SK-N-SH (cell line): ENCODE data around the gene GPC5. TPM values are rescaled to one million over a fixed set of nuclear protein-coding genes. Genes with fewer than 3 reads are reported as not detected.

Source experiments
- CTCF ChIA-PET: fragments of 300-600, 350-600 bp; formaldehyde crosslinking; extraction: SDS; loops from one replicate; lab custom pipeline; 2021; lab: Yijun Ruan, JAX
- POLR2A ChIA-PET: fragments of 350-600 bp; sonication (Branson Sonifier 250); formaldehyde crosslinking; extraction: SDS; loops from one replicate; lab custom pipeline; 2020; ENCODE audit warnings: antibody characterized with exemption, inconsistent platforms; lab: Yijun Ruan, JAX
- DNase-seq: peaks from one replicate; pipeline ENCODE4 v3.0.0; 2012
- H2AFZ ChIP-seq: fragments of 200-600 bp; sonication (generic); 2 replicates; pipeline ENCODE4 v1.8.1; 2016; ENCODE audit warnings: antibody characterized with exemption, mild to moderate bottlenecking, low read depth
- H3F3A ChIP-seq: fragments of 200-600 bp; sonication (generic); replicated peaks from 2 replicates; pipeline ENCODE3; 2016; ENCODE audit warnings: antibody characterized with exemption, mild to moderate bottlenecking; ENCODE audit not compliant: insufficient read depth
- H3K27ac ChIP-seq, 2 experiments: fragments of 200-500 bp in 1 of 2; fragments of 200-600 bp in 1 of 2; sonication (Bioruptor generic) in 1 of 2; sonication (generic), shearing (Covaris generic) in 1 of 2; 2 replicates each; pipeline versions ENCODE4 v1.5.1 to v1.6.1; 2014 to 2016; ENCODE audit warnings: low read depth in 2 of 2, inconsistent platforms in 1 of 2, low read length in 1 of 2, mild to moderate bottlenecking in 1 of 2, mixed read lengths in 1 of 2
- H3K27me3 ChIP-seq: fragments of 200-600 bp; sonication (generic), shearing (Covaris generic); 2 replicates; pipeline ENCODE4 v1.6.1; 2016; ENCODE audit warnings: mixed run types; ENCODE audit not compliant: insufficient read depth
- H3K36me3 ChIP-seq, 2 experiments: fragments of 200-500 bp in 1 of 2; fragments of 200-600 bp in 1 of 2; sonication (Bioruptor generic) in 1 of 2; sonication (generic) in 1 of 2; replicated peaks in 1 of 2; 2 replicates each; pipeline versions ENCODE3 to v1.5.1; 2014 to 2016; ENCODE audit warnings: low read length in 1 of 2, mild to moderate bottlenecking in 1 of 2; ENCODE audit not compliant: insufficient read depth in 2 of 2, control insufficient read depth in 1 of 2
- H3K4me1 ChIP-seq, 2 experiments: fragments of 200-500 bp in 1 of 2; fragments of 200-600 bp in 1 of 2; sonication (Bioruptor generic) in 1 of 2; sonication (generic), shearing (Covaris generic) in 1 of 2; 2 replicates each; pipeline versions ENCODE4 v1.5.1 to v1.6.1; 2014 to 2016; ENCODE audit warnings: low read depth in 1 of 2, low read length in 1 of 2, mixed run types in 1 of 2; ENCODE audit not compliant: insufficient read depth in 2 of 2, control insufficient read depth in 1 of 2
- H3K4me2 ChIP-seq: fragments of 200-600 bp; sonication (generic), shearing (Covaris generic); 2 replicates; pipeline ENCODE4 v1.6.1; 2017; ENCODE audit warnings: mixed run types
- H3K4me3 ChIP-seq, 2 experiments: fragments of 200-500 bp in 1 of 2; fragments of 200-600 bp in 1 of 2; sonication (Bioruptor generic) in 1 of 2; sonication (generic), shearing (Covaris generic) in 1 of 2; 2 replicates each; pipeline versions ENCODE4 v1.5.1 to v1.8.1; 2014 to 2016; ENCODE audit warnings: low read depth in 2 of 2, inconsistent platforms in 1 of 2, low read length in 1 of 2, mild to moderate bottlenecking in 1 of 2, mixed read lengths in 1 of 2, moderate library complexity in 1 of 2
- H3K79me2 ChIP-seq: fragments of 200-600 bp; sonication (generic); 2 replicates; pipeline ENCODE4 v1.8.1; 2017; ENCODE audit warnings: mild to moderate bottlenecking; ENCODE audit not compliant: insufficient read depth
- H3K9ac ChIP-seq: fragments of 200-600 bp; sonication (generic); 2 replicates; pipeline ENCODE4 v1.6.1; 2017; ENCODE audit warnings: mixed run types
- H3K9me2 ChIP-seq: fragments of 200-600 bp; sonication (generic); 2 replicates; pipeline ENCODE4 v1.6.1; 2017; ENCODE audit warnings: mixed run types
- H3K9me3 ChIP-seq: fragments of 200-600 bp; sonication (generic); 2 replicates; pipeline ENCODE4 v1.6.1; 2017; ENCODE audit warnings: mixed run types, mild to moderate bottlenecking, moderate library complexity
- H4K20me1 ChIP-seq: fragments of 200-600 bp; sonication (generic); 2 replicates; pipeline ENCODE4 v1.6.1; 2017; ENCODE audit warnings: mild to moderate bottlenecking, mixed run types; ENCODE audit not compliant: insufficient read depth
- EP300 ChIP-seq, 2 experiments: IDR thresholded peaks; 2 replicates each; pipeline versions ENCODE4 v1.4.0 to v1.6.1; 2012; ENCODE audit warnings: borderline replicate concordance in 1 of 2, low read depth in 1 of 2, low read length in 1 of 2
- EZH2phosphoT487 ChIP-seq: fragments of 200-600 bp; sonication (generic); IDR thresholded peaks from 2 replicates; pipeline ENCODE4 v1.6.1; 2017; ENCODE audit warnings: low read depth, mixed run types, mild to moderate bottlenecking, antibody characterized with exemption, moderate library complexity, borderline replicate concordance
- JUND ChIP-seq: IDR thresholded peaks from 2 replicates; pipeline ENCODE4 v1.4.0; 2012
- MAX ChIP-seq: IDR thresholded peaks from 2 replicates; pipeline ENCODE4 v1.4.0; 2012; ENCODE audit warnings: low read depth
- NFIC ChIP-seq: IDR thresholded peaks from 2 replicates; pipeline ENCODE4 v1.4.0; 2012; ENCODE audit warnings: borderline replicate concordance
- NRF1 ChIP-seq: IDR thresholded peaks from 2 replicates; pipeline ENCODE4 v1.6.1; 2012; ENCODE audit warnings: low read depth, mild to moderate bottlenecking, low read length
- PBX3 ChIP-seq: IDR thresholded peaks from 2 replicates; pipeline ENCODE4; 2012
- RAD21 ChIP-seq: IDR thresholded peaks from 2 replicates; pipeline ENCODE4 v1.6.1; 2012; ENCODE audit warnings: mild to moderate bottlenecking, low read length
- REST ChIP-seq: IDR thresholded peaks from 2 replicates; pipeline ENCODE4 v1.6.1; 2012; ENCODE audit warnings: mild to moderate bottlenecking, low read depth, low read length, moderate library complexity
- RFX5 ChIP-seq: IDR thresholded peaks from 2 replicates; pipeline ENCODE4 v1.6.1; 2012; ENCODE audit warnings: mild to moderate bottlenecking, improper control_type of control experiment, low read length
- RXRA ChIP-seq: IDR thresholded peaks from 2 replicates; pipeline ENCODE4 v1.4.0; 2012; ENCODE audit warnings: low read depth, mild to moderate bottlenecking, borderline replicate concordance
- SIN3A ChIP-seq: IDR thresholded peaks from 2 replicates; pipeline ENCODE4 v1.6.1; 2012; ENCODE audit warnings: low read depth, mild to moderate bottlenecking, low read length, moderate library complexity, borderline replicate concordance
- SMC3 ChIP-seq: IDR thresholded peaks from 2 replicates; pipeline ENCODE4 v1.6.1; 2012; ENCODE audit warnings: low read depth, low read length, improper control_type of control experiment
- TAF1 ChIP-seq: IDR thresholded peaks from 2 replicates; pipeline ENCODE4 v1.6.1; 2012; ENCODE audit warnings: low read depth, mild to moderate bottlenecking, low read length, moderate library complexity, borderline replicate concordance
- USF1 ChIP-seq: IDR thresholded peaks from 2 replicates; pipeline ENCODE4 v1.4.0; 2012; ENCODE audit warnings: low read depth, borderline replicate concordance
- USF2 ChIP-seq: fragments of 150-350 bp; IDR thresholded peaks from 2 replicates; pipeline ENCODE4 v1.6.1; 2017; ENCODE audit warnings: antibody characterized with exemption, low read length, low read depth, borderline replicate concordance
- ZBTB33 ChIP-seq: IDR thresholded peaks from 2 replicates; pipeline ENCODE4 v1.4.0; 2012; ENCODE audit warnings: low read depth, borderline replicate concordance
- WGBS: methylation state at CpG from one replicate; pipeline ENCODE4 v1.1.6; 2017; ENCODE audit warnings: low lambda C conversion rate; 5-methylcytosine and 5-hydroxymethylcytosine counted together
- polyA plus RNA-seq, 3 experiments: library from polyadenylated mRNA; depleted of rRNA; stranded (reverse); fragments of >200 nt; gene quantifications; 2 replicates each; pipeline ENCODE4 v1.2.3, GENCODE V29; 2012

GPC5 gene
- polyA plus RNA-seq, 1 of the 3 experiments (the other 2 are of a cell fraction) = 0.03 TPM

- CTCF ChIA-PET = no interaction called here
Measured at GRCh38 chr13:91748416-91749089, 350.1 kb downstream of the GPC5 start.

GRCh38 chr13:91758724-91759123 lies 360.3 kb downstream of the GPC5 start:
- Histone ChIP-seq H3K4me1 (no peaks in the 10 kb centered on the region), H3K4me2 (no peak overlapping the region), H3F3A (no peaks in the 10 kb centered on the region), H4K20me1 (no peaks in the 10 kb centered on the region), H3K4me3 (no peak overlapping the region), H3K9me3 (no peaks in the 10 kb centered on the region), H3K9me2 (peaks cover 3% of the 10 kb centered on the region; the same call in 1 of the 2 replicates), H3K27me3 (no peaks in the 10 kb centered on the region), H3K27ac (no peak overlapping the region), H2AFZ (no peak overlapping the region), H3K36me3 (no peaks in the 10 kb centered on the region), H3K9ac (no peak overlapping the region), H3K79me2 (no peaks in the 10 kb centered on the region)
- ChIA-PET POLR2A (no interaction called here), CTCF (interaction anchor here (1.1 kb wide), 2 partner anchors 23 to 28 kb away, joined by 3 read pairs; no protein-coding TSS in a partner anchor)
- 28% methylated on average over 1 of the region's 1 CpG for whole genome bisulfite sequencing
- DNase-seq = no peak
- TF ChIP-seq NFIC (no peak), ZBTB33 (no peak), USF1 (no peak), NRF1 (no peak), PBX3 (no peak), EP300 (IDR thresholded peaks at IDR 0.05; ENCODE audit: borderline replicate concordance in 1 of 2, low read depth in 1 of 2, low read length in 1 of 2) (no peak), TAF1 (no peak), MAX (no peak), RXRA (no peak), JUND (no peak), SIN3A (no peak), REST (no peak), RAD21 (no peak), EZH2phosphoT487 (no peak), SMC3 (no peak), RFX5 (no peak)

More at GRCh38 chr13:91748416-91749089, 350.1 kb downstream of the GPC5 start:
- Histone ChIP-seq H3K27ac (no peak overlapping the region), H3K4me3 (no peak overlapping the region), H2AFZ (no peak overlapping the region), H3K9me3 (no peaks in the 10 kb centered on the region), H3K36me3 (no peaks in the 10 kb centered on the region), H4K20me1 (no peaks in the 10 kb centered on the region), H3K27me3 (no peaks in the 10 kb centered on the region), H3K9ac (no peak overlapping the region), H3K4me2 (no peak overlapping the region), H3F3A (no peaks in the 10 kb centered on the region), H3K9me2 (no peaks in the 10 kb centered on the region), H3K4me1 (peaks cover 0 to 7% of the 10 kb centered on the region in 2 experiments; a peak in 2 of 4 replicates), H3K79me2 (no peaks in the 10 kb centered on the region)
- WGBS = 76% methylated on average over 4 of the region's 4 CpGs
- no peak for TF ChIP-seq USF2
- POLR2A ChIA-PET = no interaction called here
- no peak for DNase-seq
